ENCODE measurements around the gene LFNG. TPM values are rescaled to one million over a fixed set of nuclear protein-coding genes. Genes with fewer than 3 reads are reported as not detected.

LFNG gene
- total and polyA plus RNA-seq, 2 donors from 2014 or later: 5.0 to 18.4 TPM

- Histone ChIP-seq H3K9me3 (ENCODE audit: control insufficient read depth in 2 of 3, insufficient read depth in 1 of 3, low read length in 3 of 3) (no peaks in the 10 kb centered on the region), H3K4me3 (ENCODE audit: low read length in 3 of 3) (no peak overlapping the region), H3K36me3 (ENCODE audit: control insufficient read depth in 2 of 3, insufficient read depth in 3 of 3, low read length in 3 of 3) (peaks cover 0 to 4% (median 0%) of the 10 kb centered on the region in 3 donors), H3K9ac (ENCODE audit: low read length in 3 of 3) (no peak overlapping the region), H3K4me1 (ENCODE audit: control insufficient read depth in 2 of 3, insufficient read depth in 2 of 3, low read depth in 1 of 3, low read length in 3 of 3) (peaks cover 0 to 22% (median 0%) of the 10 kb centered on the region in 3 donors), H3K27me3 (ENCODE audit: control insufficient read depth, insufficient read depth, low read length) (no peaks in the 10 kb centered on the region), H3K27ac (ENCODE audit: low read depth in 2 of 2, low read length in 2 of 2) (no peak overlapping the region)
- intact Hi-C loops (cut with DNase I): no loop called here
- no peak for TF ChIP-seq CTCF (IDR thresholded peaks at IDR 0.05; ENCODE audit: borderline replicate concordance, extremely low read depth, insufficient read depth)
- DNase-seq (peak in 1 of 5 donors; percentile 72), FAIRE-seq (no peak)
These were observed 7.3 kb downstream of the LFNG start for GRCh38 chr7:2526659-2527504.

- Histone ChIP-seq H3K27ac (ENCODE audit: low read depth in 2 of 2, low read length in 2 of 2) (no peak overlapping the region), H3K4me3 (ENCODE audit: low read length in 3 of 3) (no peak overlapping the region)
- no peak for FAIRE-seq
These were observed 8.2 kb downstream of the LFNG start for GRCh38 chr7:2527505-2528467.

GRCh38 chr7:2528481-2529095 lies 9.0 kb downstream of the LFNG start:
- Histone ChIP-seq H3K27ac (ENCODE audit: low read depth in 2 of 2, low read length in 2 of 2) (no peak overlapping the region), H3K4me1 (ENCODE audit: control insufficient read depth in 2 of 3, insufficient read depth in 2 of 3, low read depth in 1 of 3, low read length in 3 of 3) (peaks cover 0 to 9% (median 0%) of the 10 kb centered on the region in 3 donors), H3K36me3 (ENCODE audit: control insufficient read depth in 2 of 3, insufficient read depth in 3 of 3, low read length in 3 of 3) (peaks cover 0 to 4% (median 0%) of the 10 kb centered on the region in 3 donors), H3K9ac (ENCODE audit: low read length in 3 of 3) (no peak overlapping the region), H3K27me3 (ENCODE audit: control insufficient read depth, insufficient read depth, low read length) (no peaks in the 10 kb centered on the region), H3K4me3 (ENCODE audit: low read length in 3 of 3) (no peak overlapping the region), H3K9me3 (ENCODE audit: control insufficient read depth in 2 of 3, insufficient read depth in 1 of 3, low read length in 3 of 3) (no peaks in the 10 kb centered on the region)
- intact Hi-C loops (cut with DNase I): no loop called here
- no peak for FAIRE-seq
- DNase-seq: peak in 2 of 5 donors; percentile 56 to 73
- TF ChIP-seq CTCF (IDR thresholded peaks at IDR 0.05; ENCODE audit: borderline replicate concordance, extremely low read depth, insufficient read depth): no peak

More at GRCh38 chr7:2527505-2528467, 8.2 kb downstream of the LFNG start:
- peak in 2 of 5 donors; percentile 43 to 74 for DNase-seq
- Histone ChIP-seq H3K9ac (ENCODE audit: low read length in 3 of 3) (no peak overlapping the region), H3K36me3 (ENCODE audit: control insufficient read depth in 2 of 3, insufficient read depth in 3 of 3, low read length in 3 of 3) (peaks cover 0 to 4% (median 0%) of the 10 kb centered on the region in 3 donors), H3K4me1 (ENCODE audit: control insufficient read depth in 2 of 3, insufficient read depth in 2 of 3, low read depth in 1 of 3, low read length in 3 of 3) (peaks cover 0 to 14% (median 0%) of the 10 kb centered on the region in 3 donors), H3K9me3 (ENCODE audit: control insufficient read depth in 2 of 3, insufficient read depth in 1 of 3, low read length in 3 of 3) (no peaks in the 10 kb centered on the region), H3K27me3 (ENCODE audit: control insufficient read depth, insufficient read depth, low read length) (no peaks in the 10 kb centered on the region)
- intact Hi-C loops (cut with DNase I): no loop called here
- no peak for TF ChIP-seq CTCF (IDR thresholded peaks at IDR 0.05; ENCODE audit: borderline replicate concordance, extremely low read depth, insufficient read depth)

Data from kidney (tissue), 14 donors.